OCI-LY7 (cell line): ENCODE measurements around the gene TAOK3. TPM values are rescaled to one million over a fixed set of nuclear protein-coding genes. Genes with fewer than 3 reads are reported as not detected.

Source experiments
- BruUV-seq: library from RNA; stranded (reverse); fragments of 400-500 nt; replicated peaks from 2 replicates; lab custom pipeline; 2021; lab: Mats Ljungman, UMichigan
- CTCF ChIA-PET: fragments of 300-600 bp; sonication (Branson Sonifier 250); formaldehyde crosslinking; loops from one replicate; lab custom pipeline; 2022; ENCODE audit warnings: antibody characterized with exemption; ENCODE audit not compliant: unreplicated experiment; lab: Charles Lee
- POLR2A ChIA-PET: fragments of 300-600 bp; sonication (Branson Sonifier 250); formaldehyde crosslinking; loops from one replicate; lab custom pipeline; 2022; ENCODE audit warnings: antibody characterized with exemption; lab: Charles Lee
- DNase-seq: peaks from one replicate; pipeline ENCODE4 v3.0.0-alpha.2; 2015; ENCODE audit warnings: low spot score
- H2AFZ ChIP-seq: fragments of 200-600 bp; sonication (generic), shearing (Covaris generic); 2 replicates; pipeline ENCODE4 v1.6.1; 2014; ENCODE audit warnings: mild to moderate bottlenecking, antibody characterized with exemption, low read length, moderate library complexity
- H3K27ac ChIP-seq: fragments of 200-600 bp; sonication (generic); 2 replicates; pipeline ENCODE4 v1.5.1; 2014; ENCODE audit warnings: mixed run types, low read depth, mild to moderate bottlenecking, moderate library complexity, low read length, inconsistent platforms; ENCODE audit not compliant: poor library complexity, severe bottlenecking
- H3K36me3 ChIP-seq: fragments of 200-600 bp; sonication (generic); 2 replicates; pipeline ENCODE4 v1.6.1; 2014; ENCODE audit warnings: mild to moderate bottlenecking, antibody characterized with exemption, low read length, moderate library complexity, mixed read lengths; ENCODE audit not compliant: insufficient read depth
- H3K4me1 ChIP-seq: fragments of 200-600 bp; sonication (generic); 2 replicates; pipeline ENCODE4 v1.5.1; 2014; ENCODE audit warnings: mild to moderate bottlenecking, low read length; ENCODE audit not compliant: insufficient read depth, poor library complexity, severe bottlenecking
- H3K4me2 ChIP-seq: fragments of 200-600 bp; sonication (generic); 2 replicates; pipeline ENCODE4 v1.6.1; 2014; ENCODE audit warnings: mild to moderate bottlenecking, low read length
- H3K4me3 ChIP-seq: fragments of 200-600 bp; sonication (generic); 2 replicates; pipeline ENCODE4 v1.5.1; 2014; ENCODE audit warnings: mild to moderate bottlenecking, low read depth, low read length; ENCODE audit not compliant: poor library complexity, severe bottlenecking
- H3K79me2 ChIP-seq: fragments of 200-600 bp; sonication (generic); 2 replicates; pipeline ENCODE4 v1.6.1; 2016; ENCODE audit warnings: low read depth, mild to moderate bottlenecking, low read length, moderate library complexity, mixed read lengths; ENCODE audit not compliant: insufficient read depth
- H3K9me2 ChIP-seq: fragments of 200-600 bp; sonication (generic); 2 replicates; pipeline ENCODE4 v1.6.1; 2016; ENCODE audit warnings: mild to moderate bottlenecking, low read length, mixed read lengths; ENCODE audit not compliant: insufficient read depth
- H3K9me3 ChIP-seq: fragments of 200-600 bp; sonication (generic); 2 replicates; pipeline ENCODE4 v1.6.1; 2014; ENCODE audit warnings: mild to moderate bottlenecking, mixed run types, low read length, mixed read lengths
- H4K20me1 ChIP-seq: fragments of 200-600 bp; sonication (generic); 2 replicates; pipeline ENCODE4 v1.6.1; 2014; ENCODE audit warnings: mild to moderate bottlenecking, antibody characterized with exemption, low read length, moderate library complexity, mixed read lengths; ENCODE audit not compliant: insufficient read depth
- CTCF ChIP-seq: fragments of 200-600 bp; sonication (generic); conservative IDR thresholded peaks from 2 replicates; pipeline ENCODE4 v1.5.1; 2014; ENCODE audit warnings: mild to moderate bottlenecking, antibody characterized with exemption, low read length, moderate library complexity, mixed read lengths
- EZH2phosphoT487 ChIP-seq: fragments of 200-600 bp; sonication (generic); IDR thresholded peaks from 2 replicates; pipeline ENCODE4 v1.6.1; 2018; ENCODE audit warnings: low read depth, borderline replicate concordance, mild to moderate bottlenecking, mixed run types, antibody characterized with exemption, low read length, moderate library complexity, mixed read lengths
- intact Hi-C: fragments of 100-400 bp; cut with micrococcal nuclease; formaldehyde crosslinking; loops from one replicate; pipeline ENCODE4 v1.10.0; 2022; ENCODE audit not compliant: unreplicated experiment
- total RNA-seq, 2 experiments: library from RNA; depleted of rRNA in 1 of 2; stranded (reverse); fragments of >200 nt in 1 of 2; shearing (Covaris generic) in 1 of 2; gene quantifications; 2 replicates each; pipeline ENCODE4 v1.2.3, GENCODE V29; 2014 to 2022

The TAOK3 gene
- total RNA-seq, 2 experiments from 2014 or later: 30.7 to 56.0 TPM

GRCh38 chr12:118185602-118186397, 186.9 kb downstream of the TAOK3 start:
- no peak overlapping the region for H3K27ac ChIP-seq
- no peak overlapping the region for H2AFZ ChIP-seq
- TF ChIP-seq CTCF: no peak
- TF ChIP-seq EZH2phosphoT487: no peak
- BruUV-seq: no TSS peak
- no peak for DNase-seq
- H3K4me2 ChIP-seq: no peak overlapping the region
- intact Hi-C loops: no loop called here
- H3K9me3 ChIP-seq: no peaks in the 10 kb centered on the region
- peaks cover 8% of the 10 kb centered on the region; the same call in 1 of the 2 replicates for H4K20me1 ChIP-seq
- H3K9me2 ChIP-seq: no peaks in the 10 kb centered on the region
- H3K36me3 ChIP-seq: peaks cover 9% of the 10 kb centered on the region; the same call in 1 of the 2 replicates
- no peak overlapping the region for H3K4me3 ChIP-seq
- peaks cover 21% of the 10 kb centered on the region for H3K4me1 ChIP-seq
- ChIA-PET CTCF (no interaction called here), POLR2A (interaction anchor here (0.7 to 0.8 kb wide), 2 partner anchors 99 to 190 kb away, joined by 3 read pairs; no protein-coding TSS in a partner anchor)
- no peaks in the 10 kb centered on the region for H3K79me2 ChIP-seq

GRCh38 chr12:118183711-118184110, 189.0 kb downstream of the TAOK3 start:
- Histone ChIP-seq H3K27ac (no peak overlapping the region), H4K20me1 (peaks cover 8% of the 10 kb centered on the region; the same call in 1 of the 2 replicates), H3K36me3 (peaks cover 18% of the 10 kb centered on the region), H3K4me2 (no peak overlapping the region), H3K9me3 (no peaks in the 10 kb centered on the region), H3K4me3 (no peak overlapping the region), H3K79me2 (no peaks in the 10 kb centered on the region), H3K4me1 (peaks cover 21% of the 10 kb centered on the region), H3K9me2 (no peaks in the 10 kb centered on the region), H2AFZ (no peak overlapping the region)
- intact Hi-C loops: no loop called here
- DNase-seq: no peak
- CTCF ChIA-PET: interaction anchor here (2.7 kb wide), 1 partner anchor 193 kb away, joined by 12 read pairs; the partner anchor contains the start of gene SUDS3
- POLR2A ChIA-PET: interaction anchor here (0.5 to 1.5 kb wide), 6 partner anchors 9 to 194 kb away, joined by 3 to 9 read pairs (median 4); partner anchors contain the start of gene TAOK3
- BruUV-seq: no TSS peak
- TF ChIP-seq EZH2phosphoT487 (no peak), CTCF (no peak)
